Activated CD8-positive, alpha-beta memory T cell treated with anti-CD3 and anti-CD28 coated beads, Interleukin-2, amount 50 U/mL, for 24 hours (primary cell): ENCODE data around the gene FCSK.
A peak's percentile ranks its signal among the peaks of the same experiment; 100 is the strongest.

ENCODE experiments used
- DNase-seq: peaks from one replicate; pipeline ENCODE4 v3.0.0-alpha.2; 2020; ENCODE audit errors: extremely low read depth

FCSK gene

GRCh38 chr16:70476272-70477020 lies 22.1 kb downstream of the FCSK start:
- DNase-seq = peak; percentile 10

GRCh38 chr16:70478169-70478568 lies 23.8 kb downstream of the FCSK start:
- DNase-seq = no peak

GRCh38 chr16:70478912-70479341 lies 24.5 kb downstream of the FCSK start:
- no peak for DNase-seq

GRCh38 chr16:70480127-70481105 lies 26.0 kb downstream of the FCSK start:
- DNase-seq = no peak

- DNase-seq = no peak
These were observed 27.6 kb downstream of the FCSK start for GRCh38 chr16:70481929-70482536.

GRCh38 chr16:70482624-70483023 lies 28.2 kb downstream of the FCSK start:
- no peak for DNase-seq

- DNase-seq = no peak
These were observed 29.0 kb downstream of the FCSK start for GRCh38 chr16:70483426-70483825.

- no peak for DNase-seq
These were observed 30.5 kb downstream of the FCSK start for GRCh38 chr16:70484867-70485266.

- DNase-seq = no peak
These were observed 35.9 kb downstream of the FCSK start for GRCh38 chr16:70490261-70490660.

- DNase-seq = no peak
These were observed 39.4 kb downstream of the FCSK start for GRCh38 chr16:70493802-70494201.

GRCh38 chr16:70494202-70494770 lies 39.9 kb downstream of the FCSK start:
- no peak for DNase-seq

- no peak for DNase-seq
These were observed 40.4 kb downstream of the FCSK start for GRCh38 chr16:70494777-70495176.

- no peak for DNase-seq
These were observed 41.2 kb downstream of the FCSK start for GRCh38 chr16:70495425-70496182.

- no peak for DNase-seq
These were observed 42.1 kb downstream of the FCSK start for GRCh38 chr16:70496513-70496912.

GRCh38 chr16:70508752-70509151 lies 54.4 kb downstream of the FCSK start:
- DNase-seq = no peak

- no peak for DNase-seq
These were observed 55.8 kb downstream of the FCSK start for GRCh38 chr16:70510216-70510615.

- DNase-seq = no peak
These were observed 57.4 kb downstream of the FCSK start for GRCh38 chr16:70511833-70512232.

- DNase-seq = no peak
These were observed 58.1 kb downstream of the FCSK start for GRCh38 chr16:70512456-70512855.

- no peak for DNase-seq
These were observed 66.4 kb downstream of the FCSK start for GRCh38 chr16:70520612-70521297.

- DNase-seq = no peak
These were observed 68.1 kb downstream of the FCSK start for GRCh38 chr16:70522216-70523075.
